ENCODE results near the gene GOLGA1. TPM values are rescaled to one million over a fixed set of nuclear protein-coding genes. Genes with fewer than 3 reads are reported as not detected.
A peak's percentile ranks its signal among the peaks of the same experiment; 100 is the strongest.

Gene GOLGA1
- total RNA-seq, 2 experiments from 2014 or later: 14.1 to 15.3 TPM

DNA sequence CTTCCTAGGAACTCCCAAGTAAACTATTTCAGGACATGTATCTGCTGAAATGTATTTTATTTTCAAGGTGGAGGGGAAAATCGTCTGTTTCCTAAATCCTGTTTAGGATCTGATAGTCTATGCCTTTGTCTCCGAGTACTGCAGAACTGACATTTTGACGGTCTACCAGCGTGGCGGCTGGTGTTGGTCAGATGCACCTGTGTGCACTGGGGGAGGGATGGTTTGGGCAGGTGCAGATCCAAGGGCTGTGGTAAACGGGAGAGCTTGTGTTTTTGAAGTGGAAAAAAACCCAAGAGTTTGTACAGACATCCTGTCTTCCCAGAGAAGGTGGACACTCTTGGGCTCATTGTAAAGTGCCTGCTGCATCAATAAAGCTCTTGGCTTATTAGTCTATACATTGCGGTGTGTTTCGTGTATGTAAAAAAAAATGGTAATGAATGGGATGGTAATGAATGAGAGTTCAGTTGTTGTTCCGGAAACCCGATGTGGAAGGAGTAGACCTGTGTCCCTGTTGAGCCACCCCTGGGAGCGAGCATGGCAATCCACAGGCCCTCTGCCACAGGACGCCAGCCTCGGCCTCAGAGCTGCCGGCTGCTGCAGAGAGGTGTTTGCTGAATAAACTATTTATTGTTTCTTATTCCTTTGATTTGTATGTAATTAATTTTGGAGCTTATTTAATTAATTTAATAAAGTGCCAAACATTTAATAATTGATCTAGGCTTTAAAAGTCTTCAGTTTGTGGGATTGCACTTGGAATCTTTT lies 63.7 kb downstream of the GOLGA1 start:
- H3K27me3 Mint-ChIP-seq: no peaks in the 10 kb centered on the region
- H3K36me3 Mint-ChIP-seq: peaks cover 48% of the 10 kb centered on the region
- no peaks in the 10 kb centered on the region for H3K9me3 Mint-ChIP-seq
- H3K27ac Mint-ChIP-seq: peak overlapping the region; percentile 28
- intact Hi-C loops (cut with micrococcal nuclease): no loop called here
- H3K4me1 Mint-ChIP-seq (ENCODE audit: low read depth): peaks cover 22% of the 10 kb centered on the region
- no peak overlapping the region for H3K4me3 Mint-ChIP-seq
- no peak for DNase-seq
- ChIA-PET CTCF (interaction anchor here (0.8 to 1.7 kb wide), 3 partner anchors 24 to 37 kb away, joined by 3 to 5 read pairs (median 3); partner anchors contain the start of gene WDR38), POLR2A (interaction anchor here (0.9 to 1.0 kb wide), 2 partner anchors 14 to 15 kb away, joined by 3 to 4 read pairs; partner anchors contain the start of genes ARPC5L and RPL35)

DNA sequence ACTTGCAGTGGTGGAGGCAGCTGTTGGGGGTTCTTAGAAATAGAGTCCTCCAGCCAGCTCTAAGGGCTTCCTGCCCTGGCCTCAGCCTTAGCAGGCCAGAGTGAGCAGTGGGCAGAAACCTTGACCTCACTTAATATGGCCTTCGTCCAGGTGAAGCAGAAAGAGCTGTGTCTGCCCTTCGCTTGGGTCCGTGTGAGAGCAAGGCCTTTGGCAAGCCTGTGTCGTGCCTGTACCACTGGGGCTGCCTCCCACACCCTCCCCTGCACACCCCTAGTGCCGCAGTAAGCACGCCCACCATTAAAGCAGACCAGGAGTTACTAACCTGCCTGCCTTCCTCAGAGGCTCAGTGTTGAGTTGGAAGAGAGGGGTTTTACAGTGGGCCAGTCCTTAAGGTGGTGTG lies 65.4 kb downstream of the GOLGA1 start:
- Mint-ChIP-seq H3K4me3 (no peak overlapping the region), H3K4me1 (ENCODE audit: low read depth) (peaks cover 38% of the 10 kb centered on the region), H3K27ac (peak overlapping the region; percentile 38), H3K36me3 (peaks cover 59% of the 10 kb centered on the region), H3K27me3 (no peaks in the 10 kb centered on the region), H3K9me3 (no peaks in the 10 kb centered on the region)
- no peak for DNase-seq
- intact Hi-C loops (cut with micrococcal nuclease): no loop called here
- POLR2A ChIA-PET: no interaction called here
- CTCF ChIA-PET: no interaction called here

DNA sequence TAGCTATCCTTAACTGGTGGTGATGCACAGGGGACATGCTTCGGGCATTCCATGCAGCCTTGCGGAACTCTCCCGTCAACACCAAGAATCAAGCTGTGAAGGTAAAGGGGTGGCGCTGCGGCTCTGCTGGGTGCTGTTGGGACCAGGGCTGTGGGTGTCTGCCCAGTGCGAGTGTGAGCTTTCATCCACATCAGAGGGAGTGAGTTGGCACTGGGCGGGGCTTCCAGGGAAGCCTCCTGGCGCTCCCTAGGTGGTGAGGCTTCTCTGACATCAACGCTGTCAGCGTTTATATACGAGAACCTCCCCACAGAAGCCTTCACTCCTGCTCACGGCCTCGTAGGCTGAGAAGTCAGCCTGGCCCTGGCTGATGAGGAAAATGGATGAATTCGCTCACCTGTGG lies 67.2 kb downstream of the GOLGA1 start:
- H3K4me3 Mint-ChIP-seq: no peak overlapping the region
- ChIA-PET POLR2A (interaction anchor here (0.5 to 5.8 kb wide), 3 partner anchors 11 to 364 kb away, joined by 4 to 55 read pairs (median 4); partner anchors contain the start of gene ARPC5L), CTCF (interaction anchor here (1.5 to 2.4 kb wide), 2 partner anchors 20 to 21 kb away, joined by 4 to 15 read pairs; partner anchors contain the start of gene WDR38)
- peaks cover 38% of the 10 kb centered on the region for H3K4me1 Mint-ChIP-seq (ENCODE audit: low read depth)
- H3K9me3 Mint-ChIP-seq: no peaks in the 10 kb centered on the region
- peaks cover 62% of the 10 kb centered on the region for H3K36me3 Mint-ChIP-seq
- peak overlapping the region; percentile 100 for H3K27ac Mint-ChIP-seq
- peaks cover 1% of the 10 kb centered on the region for H3K27me3 Mint-ChIP-seq
- peak; percentile 56 for DNase-seq
- intact Hi-C loops (cut with micrococcal nuclease): loop anchor here (5.0 kb wide), 2 partner anchors 314 to 329 kb away; partner anchors contain the start of genes PPP6C and RABEPK

DNA sequence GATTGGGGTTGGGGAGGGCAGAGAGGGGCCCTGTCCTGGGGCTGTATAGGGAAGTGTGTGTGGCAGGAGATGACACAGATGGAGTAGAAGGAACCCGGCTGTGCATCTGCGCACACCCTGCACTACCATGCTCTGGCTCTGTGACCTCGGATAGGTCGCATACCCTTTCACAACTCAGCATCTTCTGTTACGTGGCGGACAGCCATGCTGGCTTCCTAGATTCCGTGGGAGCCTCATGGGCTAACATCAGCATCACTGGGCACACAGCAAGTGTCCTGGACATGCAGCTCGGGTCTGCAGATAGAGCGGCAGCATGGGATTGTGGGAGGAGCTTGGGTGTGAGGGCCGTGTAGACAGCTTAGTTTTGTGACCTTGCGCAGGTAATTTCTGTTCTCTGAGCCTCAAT lies 69.7 kb downstream of the GOLGA1 start:
- H3K27ac Mint-ChIP-seq: peak overlapping the region; percentile 100
- H3K4me3 Mint-ChIP-seq: peak overlapping the region; percentile 81
- ChIA-PET CTCF (interaction anchor here (1.6 to 4.0 kb wide), 3 partner anchors 10 to 100 kb away, joined by 6 to 17 read pairs (median 15); partner anchors contain the start of genes ARPC5L, NR6A1, RPL35 and WDR38), POLR2A (interaction anchor here (3.0 to 5.8 kb wide), 3 partner anchors 8 to 14 kb away, joined by 12 to 62 read pairs (median 55); partner anchors contain the start of genes ARPC5L and RPL35)
- DNase-seq: no peak
- no peaks in the 10 kb centered on the region for H3K9me3 Mint-ChIP-seq
- H3K36me3 Mint-ChIP-seq: peaks cover 52% of the 10 kb centered on the region
- H3K4me1 Mint-ChIP-seq (ENCODE audit: low read depth): peaks cover 48% of the 10 kb centered on the region
- intact Hi-C loops (cut with micrococcal nuclease): loop anchor here (5.0 kb wide), 2 partner anchors 316 to 331 kb away; partner anchors contain the start of genes PPP6C and RABEPK
- H3K27me3 Mint-ChIP-seq: peaks cover 1% of the 10 kb centered on the region

GRCh38 chr9:124870723-124871122 lies 70.2 kb downstream of the GOLGA1 start:
- Mint-ChIP-seq H3K27me3 (peaks cover 1% of the 10 kb centered on the region), H3K9me3 (no peaks in the 10 kb centered on the region), H3K4me1 (ENCODE audit: low read depth) (peaks cover 48% of the 10 kb centered on the region), H3K27ac (peak overlapping the region; percentile 100), H3K36me3 (peaks cover 48% of the 10 kb centered on the region), H3K4me3 (peak overlapping the region; percentile 81)
- ChIA-PET POLR2A (interaction anchor here (0.7 to 5.8 kb wide), 9 partner anchors 8 to 371 kb away, joined by 3 to 62 read pairs (median 9); partner anchors contain the start of genes ARPC5L, HSPA5, RPL35 and SCAI), CTCF (interaction anchor here (0.9 to 4.0 kb wide), 6 partner anchors 9 to 100 kb away, joined by 3 to 17 read pairs (median 4); partner anchors contain the start of genes ARPC5L, NR6A1, RPL35 and WDR38)
- peak; percentile 42 for DNase-seq
- intact Hi-C loops (cut with micrococcal nuclease): loop anchor here (1.0 to 5.0 kb wide), 6 partner anchors 8 to 371 kb away; partner anchors contain the start of genes ARPC5L, GOLGA1, HSPA5 and PPP6C

GRCh38 chr9:124869986-124870560 lies 70.8 kb downstream of the GOLGA1 start:
- Mint-ChIP-seq H3K4me3 (peak overlapping the region; percentile 81), H3K4me1 (ENCODE audit: low read depth) (peaks cover 48% of the 10 kb centered on the region), H3K36me3 (peaks cover 43% of the 10 kb centered on the region), H3K27me3 (peaks cover 1% of the 10 kb centered on the region), H3K27ac (peak overlapping the region; percentile 100), H3K9me3 (no peaks in the 10 kb centered on the region)
- ChIA-PET CTCF (interaction anchor here (0.9 to 4.0 kb wide), 8 partner anchors 9 to 273 kb away, joined by 3 to 17 read pairs (median 3); partner anchors contain the start of genes ARPC5L, NR6A1, RPL35 and SCAI), POLR2A (interaction anchor here (0.6 to 5.8 kb wide), 12 partner anchors 9 to 372 kb away, joined by 3 to 62 read pairs (median 6); partner anchors contain the start of genes ARPC5L, HSPA5, RPL35 and SCAI)
- DNase-seq: peak; percentile 96
- intact Hi-C loops (cut with micrococcal nuclease): loop anchor here (1.0 to 5.0 kb wide), 6 partner anchors 8 to 371 kb away; partner anchors contain the start of genes ARPC5L, GOLGA1, HSPA5 and PPP6C

DNA sequence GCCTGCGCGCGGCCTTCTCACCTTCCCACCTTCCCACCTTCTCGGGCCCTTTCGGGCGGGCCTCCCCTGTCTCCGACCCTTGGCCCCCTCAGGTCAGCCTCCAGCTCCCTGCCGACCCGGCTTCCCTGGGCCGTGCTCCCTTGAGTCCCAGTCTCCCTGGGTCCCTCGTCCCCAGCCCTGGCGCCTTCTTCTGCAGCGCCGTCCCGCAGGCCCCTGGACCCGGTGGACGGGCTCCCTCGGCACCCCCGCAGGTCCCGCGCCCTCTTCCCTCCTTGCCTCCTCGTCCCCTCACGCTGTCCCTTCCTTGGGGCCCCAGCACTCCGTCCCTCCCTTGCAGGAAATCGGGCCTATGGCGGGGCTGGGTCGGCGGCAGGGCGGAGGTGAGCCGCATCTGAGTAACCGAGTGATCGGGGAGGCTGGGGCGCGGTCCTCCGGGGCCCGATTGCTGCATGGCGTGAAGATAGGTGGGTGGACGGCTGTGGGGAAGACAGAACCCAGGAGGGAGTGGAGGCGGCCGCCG lies 71.4 kb downstream of the GOLGA1 start:
- intact Hi-C loops (cut with micrococcal nuclease): no loop called here
- CTCF ChIA-PET: interaction anchor here (0.9 to 4.0 kb wide), 7 partner anchors 8 to 274 kb away, joined by 3 to 17 read pairs (median 3); partner anchors contain the start of genes ARPC5L, NR6A1, RPL35 and SCAI
- peak; percentile 67 for DNase-seq
- Mint-ChIP-seq H3K27ac (peak overlapping the region; percentile 100), H3K36me3 (peaks cover 38% of the 10 kb centered on the region), H3K4me3 (peak overlapping the region; percentile 81), H3K9me3 (no peaks in the 10 kb centered on the region), H3K27me3 (peaks cover 1% of the 10 kb centered on the region), H3K4me1 (ENCODE audit: low read depth) (peaks cover 48% of the 10 kb centered on the region)
- POLR2A ChIA-PET: interaction anchor here (0.6 to 5.8 kb wide), 10 partner anchors 8 to 1929 kb away, joined by 3 to 62 read pairs (median 9); partner anchors contain the start of genes ARPC5L, HSPA5 and RPL35

GRCh38 chr9:124868511-124869465 lies 72.1 kb downstream of the GOLGA1 start:
- ChIA-PET POLR2A (interaction anchor here (0.6 to 5.8 kb wide), 10 partner anchors 7 to 1929 kb away, joined by 3 to 62 read pairs (median 9); partner anchors contain the start of genes ARPC5L, HSPA5 and RPL35), CTCF (interaction anchor here (1.1 to 4.0 kb wide), 4 partner anchors 16 to 393 kb away, joined by 3 to 17 read pairs (median 4); partner anchors contain the start of genes GAPVD1, SCAI and WDR38)
- peak overlapping the region; percentile 100 for H3K27ac Mint-ChIP-seq
- H3K4me1 Mint-ChIP-seq (ENCODE audit: low read depth): peaks cover 45% of the 10 kb centered on the region
- H3K36me3 Mint-ChIP-seq: peaks cover 38% of the 10 kb centered on the region
- no peaks in the 10 kb centered on the region for H3K9me3 Mint-ChIP-seq
- H3K27me3 Mint-ChIP-seq: peaks cover 1% of the 10 kb centered on the region
- peak; percentile 92 for DNase-seq
- H3K4me3 Mint-ChIP-seq: peak overlapping the region; percentile 81
- intact Hi-C loops (cut with micrococcal nuclease): no loop called here

- Mint-ChIP-seq H3K36me3 (peaks cover 33% of the 10 kb centered on the region), H3K9me3 (no peaks in the 10 kb centered on the region), H3K27ac (peak overlapping the region; percentile 45), H3K4me1 (ENCODE audit: low read depth) (peaks cover 42% of the 10 kb centered on the region), H3K27me3 (no peaks in the 10 kb centered on the region), H3K4me3 (peak overlapping the region; percentile 36)
- no peak for DNase-seq
- intact Hi-C loops (cut with micrococcal nuclease): loop anchor here (2.0 kb wide), 1 partner anchor 77 kb away; the partner anchor contains the start of gene GOLGA1
- POLR2A ChIA-PET: interaction anchor here (3.4 kb wide), 1 partner anchor 7 kb away, joined by 62 read pairs; no protein-coding TSS in a partner anchor
- CTCF ChIA-PET: interaction anchor here (0.6 to 2.1 kb wide), 4 partner anchors 10 to 441 kb away, joined by 3 to 13 read pairs (median 5); partner anchors contain the start of genes NR6A1 and WDR38
These were observed 77.5 kb downstream of the GOLGA1 start for GRCh38 chr9:124863371-124863871.
